Bronchial epithelial cell (primary cell): ENCODE results near the gene ZNF106. TPM values are rescaled to one million over a fixed set of nuclear protein-coding genes. Genes with fewer than 3 reads are reported as not detected.
A peak's percentile ranks its signal among the peaks of the same experiment; 100 is the strongest.

Experiments
- DNase-seq: peaks from one replicate; pipeline ENCODE4 v3.0.0-alpha.2; 2010; ENCODE audit warnings: low read depth
- FAIRE-seq: peaks from 2 replicates; lab custom pipeline; 2011; peaks lifted over from hg19 to GRCh38; lab: Jason Lieb, UNC
- H3K27me3 ChIP-seq: 2 replicates; pipeline ENCODE4 v1.5.1; 2011; ENCODE audit warnings: low read length; ENCODE audit not compliant: control insufficient read depth, insufficient read depth
- H3K36me3 ChIP-seq: 2 replicates; pipeline ENCODE4 v1.5.1; 2011; ENCODE audit warnings: low read length; ENCODE audit not compliant: control insufficient read depth, insufficient read depth
- H3K4me3 ChIP-seq: 2 replicates; pipeline ENCODE4 v1.5.1; 2011; ENCODE audit warnings: mild to moderate bottlenecking, low read depth, low read length, control low read depth
- total RNA-seq: library from RNA; depleted of rRNA; stranded (reverse); fragments of >200 nt; gene quantifications from 2 replicates; pipeline ENCODE4 v1.2.1, GENCODE V29; 2014
- TF ChIP-seq, protein P1 (sequence below): IDR thresholded peaks from 2 replicates; pipeline ENCODE4 v1.5.1; 2011; ENCODE audit warnings: mild to moderate bottlenecking, moderate library complexity, low read length, control low read depth, inconsistent platforms; ENCODE audit not compliant: insufficient read depth, severe bottlenecking

Gene ZNF106
- total RNA-seq, 1 donor from 2014 or later, result 34.5 TPM

DNA sequence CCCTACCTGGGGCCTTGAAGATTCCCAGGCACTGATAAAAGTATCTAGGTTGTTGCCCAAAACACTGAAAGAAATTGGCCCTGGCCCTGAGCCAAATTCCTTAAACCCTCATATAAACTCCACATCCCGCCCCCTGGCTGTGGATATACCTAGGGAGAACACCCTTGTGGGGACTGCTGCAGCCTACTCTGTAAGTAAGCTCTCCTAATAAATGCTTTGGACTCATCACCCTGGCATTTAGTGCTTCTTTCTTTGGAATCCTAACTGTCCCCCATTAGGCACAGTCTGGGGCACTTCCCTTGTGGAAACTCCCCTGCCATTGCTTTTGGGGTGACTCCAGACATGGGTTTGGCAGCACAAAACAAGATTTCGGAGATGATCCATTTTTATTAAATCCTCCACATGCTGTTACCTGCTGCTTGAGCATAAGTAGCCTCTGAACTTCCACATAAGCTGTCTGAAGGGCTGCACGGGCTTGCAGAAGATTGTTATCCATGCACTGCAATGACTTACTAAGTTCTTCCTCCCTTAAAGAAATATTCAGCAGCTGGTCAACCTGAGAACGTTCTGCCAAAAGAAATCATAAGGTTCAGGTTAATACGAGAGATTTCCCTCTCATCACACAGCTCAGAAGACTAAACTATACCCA, 46.4 kb downstream of the ZNF106 start:
- Histone ChIP-seq H3K27me3 (no peaks in the 10 kb centered on the region), H3K4me3 (no peak overlapping the region), H3K36me3 (peaks cover 6% of the 10 kb centered on the region)
- FAIRE-seq (no peak), DNase-seq (no peak)
- TF ChIP-seq, protein P1, sequence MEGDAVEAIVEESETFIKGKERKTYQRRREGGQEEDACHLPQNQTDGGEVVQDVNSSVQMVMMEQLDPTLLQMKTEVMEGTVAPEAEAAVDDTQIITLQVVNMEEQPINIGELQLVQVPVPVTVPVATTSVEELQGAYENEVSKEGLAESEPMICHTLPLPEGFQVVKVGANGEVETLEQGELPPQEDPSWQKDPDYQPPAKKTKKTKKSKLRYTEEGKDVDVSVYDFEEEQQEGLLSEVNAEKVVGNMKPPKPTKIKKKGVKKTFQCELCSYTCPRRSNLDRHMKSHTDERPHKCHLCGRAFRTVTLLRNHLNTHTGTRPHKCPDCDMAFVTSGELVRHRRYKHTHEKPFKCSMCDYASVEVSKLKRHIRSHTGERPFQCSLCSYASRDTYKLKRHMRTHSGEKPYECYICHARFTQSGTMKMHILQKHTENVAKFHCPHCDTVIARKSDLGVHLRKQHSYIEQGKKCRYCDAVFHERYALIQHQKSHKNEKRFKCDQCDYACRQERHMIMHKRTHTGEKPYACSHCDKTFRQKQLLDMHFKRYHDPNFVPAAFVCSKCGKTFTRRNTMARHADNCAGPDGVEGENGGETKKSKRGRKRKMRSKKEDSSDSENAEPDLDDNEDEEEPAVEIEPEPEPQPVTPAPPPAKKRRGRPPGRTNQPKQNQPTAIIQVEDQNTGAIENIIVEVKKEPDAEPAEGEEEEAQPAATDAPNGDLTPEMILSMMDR, result no peak

DNA sequence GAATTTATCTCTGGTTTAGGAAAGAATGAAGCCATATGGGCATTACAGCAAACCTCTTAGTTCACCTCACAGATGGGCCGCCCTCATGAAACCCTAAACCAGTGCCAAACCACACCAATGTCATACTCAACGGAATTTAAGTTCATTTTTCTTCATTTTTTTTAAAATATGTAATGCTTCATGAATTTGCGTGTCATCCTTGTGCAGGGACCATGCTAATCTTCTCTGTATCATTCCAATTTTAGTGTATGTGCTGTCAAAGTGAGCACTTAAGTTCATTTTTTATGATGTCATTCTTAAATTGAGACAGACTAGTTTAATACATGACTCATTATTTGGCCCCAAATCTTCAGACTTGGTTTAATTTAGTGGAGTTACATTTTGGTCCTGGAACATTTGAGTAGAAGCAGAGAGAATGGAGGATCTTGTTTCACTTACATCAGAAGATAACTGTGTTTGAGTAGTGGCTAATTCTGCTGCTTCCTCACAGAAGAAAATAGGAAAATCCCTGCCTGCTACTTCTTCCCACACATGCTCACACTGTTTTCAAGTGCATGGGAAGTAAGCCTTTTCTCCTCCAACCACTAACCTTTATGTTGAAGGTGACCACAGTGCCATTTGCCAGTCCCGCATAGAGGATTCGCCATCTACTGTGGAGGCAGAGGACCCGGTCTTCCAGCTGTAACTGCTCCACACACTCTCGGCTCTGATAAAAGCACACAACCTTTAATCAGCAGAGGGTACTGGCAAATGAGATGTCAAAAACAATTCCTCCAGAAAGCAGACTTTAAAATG, 63.3 kb downstream of the ZNF106 start:
- FAIRE-seq, result no peak
- TF ChIP-seq, protein P1, result no peak
- H3K27me3 ChIP-seq, result no peaks in the 10 kb centered on the region
- DNase-seq, result peak; percentile 13
- H3K4me3 ChIP-seq, result no peak overlapping the region
- H3K36me3 ChIP-seq, result peaks cover 18% of the 10 kb centered on the region

DNA sequence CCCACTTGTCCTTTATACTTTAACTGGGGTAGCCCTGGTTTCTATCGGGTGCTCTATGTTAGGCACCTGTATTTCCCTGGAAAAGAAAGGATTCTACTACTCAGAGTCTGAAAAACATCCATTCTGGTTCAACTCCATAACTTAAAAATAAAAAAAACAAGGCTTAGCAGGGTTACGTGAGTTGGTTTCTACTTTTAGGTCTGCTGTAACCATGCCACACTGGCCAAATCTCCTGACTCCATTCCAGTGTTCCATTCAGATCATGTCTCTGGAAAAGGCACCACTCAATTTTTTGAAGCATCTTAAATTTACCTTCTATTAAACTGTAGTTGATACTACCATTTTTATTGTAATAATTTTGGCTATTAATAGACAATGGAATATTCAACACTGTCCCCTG, 69.6 kb downstream of the ZNF106 start:
- Histone ChIP-seq H3K4me3 (no peak overlapping the region), H3K27me3 (no peaks in the 10 kb centered on the region), H3K36me3 (peaks cover 20% of the 10 kb centered on the region)
- FAIRE-seq (no peak), DNase-seq (no peak)
- TF ChIP-seq, protein P1, result no peak

DNA sequence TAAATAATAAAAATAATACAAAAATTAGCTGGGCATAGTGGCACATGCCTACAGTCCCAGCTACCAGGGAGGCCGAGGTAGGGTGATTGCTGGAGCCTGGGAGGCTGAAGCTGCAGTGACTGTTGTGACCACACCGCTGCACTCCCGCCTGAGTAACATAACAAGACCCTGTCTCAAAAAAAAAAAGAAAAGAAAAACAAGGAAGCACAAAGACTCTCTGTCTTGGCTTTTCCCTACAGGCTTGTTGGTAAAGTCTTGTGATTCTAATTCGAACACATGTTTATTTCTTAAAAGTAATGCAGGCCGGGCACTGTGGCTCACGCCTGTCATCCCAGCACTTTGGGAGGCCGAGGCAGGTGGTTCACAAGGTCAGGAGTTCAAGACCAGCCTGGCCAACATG, 71.6 kb downstream of the ZNF106 start:
- TF ChIP-seq, protein P1, result no peak
- Histone ChIP-seq H3K27me3 (no peaks in the 10 kb centered on the region), H3K4me3 (no peak overlapping the region), H3K36me3 (peaks cover 15% of the 10 kb centered on the region)
- FAIRE-seq, result no peak
- DNase-seq, result no peak

DNA sequence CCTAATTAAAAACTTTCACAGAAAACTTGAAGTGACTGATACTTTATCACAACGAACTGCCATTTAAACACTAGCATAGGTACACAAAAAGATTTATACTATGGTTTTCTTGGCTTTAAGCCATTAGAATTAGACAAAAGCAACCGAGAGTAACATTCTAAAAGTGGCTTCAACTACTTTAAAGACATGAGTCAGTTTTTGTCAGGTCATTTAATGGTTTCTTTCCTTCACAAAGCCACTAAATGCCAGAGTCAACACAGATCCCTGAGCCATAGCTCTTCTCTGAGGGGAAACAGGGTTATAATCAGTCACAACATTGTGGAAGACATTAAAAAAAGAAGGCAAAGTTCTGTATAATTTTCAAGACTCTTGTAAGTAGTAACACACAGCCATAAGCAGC, 77.0 kb downstream of the ZNF106 start:
- DNase-seq, result no peak
- Histone ChIP-seq H3K4me3 (no peak overlapping the region), H3K36me3 (peaks cover 13% of the 10 kb centered on the region), H3K27me3 (no peaks in the 10 kb centered on the region)
- FAIRE-seq, result no peak
- TF ChIP-seq, protein P1, result no peak
